Muscle layer of duodenum (tissue), 2 donors: ENCODE measurements around the gene TNFRSF8.

Experiments
- H3K27ac ChIP-seq: one replicate; pipeline ENCODE4 v1.7.0; 2013; ENCODE audit warnings: mild to moderate bottlenecking, low read length
- H3K27me3 ChIP-seq: one replicate; pipeline ENCODE4 v1.7.0; 2013; ENCODE audit warnings: low read depth, mild to moderate bottlenecking, control low read depth, low read length
- H3K36me3 ChIP-seq, 2 donors: one replicate each; pipeline ENCODE4 v1.7.0; 2013; ENCODE audit warnings: low read length in 2 of 2, control low read depth in 1 of 2, mild to moderate bottlenecking in 1 of 2; ENCODE audit not compliant: insufficient read depth in 2 of 2, control insufficient read depth in 1 of 2
- H3K4me1 ChIP-seq, 2 donors: one replicate each; pipeline ENCODE4 v1.7.0; 2013; ENCODE audit warnings: low read length in 2 of 2, mild to moderate bottlenecking in 2 of 2, control low read depth in 1 of 2, moderate library complexity in 1 of 2; ENCODE audit not compliant: insufficient read depth in 2 of 2, control insufficient read depth in 1 of 2
- H3K4me3 ChIP-seq, 2 donors: one replicate each; pipeline ENCODE4 v1.7.0; 2013; ENCODE audit warnings: low read length in 2 of 2, low read depth in 1 of 2, mild to moderate bottlenecking in 1 of 2
- H3K9me3 ChIP-seq, 2 donors: one replicate each; pipeline ENCODE4 v1.7.0; 2013; ENCODE audit warnings: low read length in 2 of 2, control low read depth in 1 of 2, mild to moderate bottlenecking in 1 of 2; ENCODE audit not compliant: control insufficient read depth in 1 of 2
- donor health status: healthy.

The TNFRSF8 gene

DNA sequence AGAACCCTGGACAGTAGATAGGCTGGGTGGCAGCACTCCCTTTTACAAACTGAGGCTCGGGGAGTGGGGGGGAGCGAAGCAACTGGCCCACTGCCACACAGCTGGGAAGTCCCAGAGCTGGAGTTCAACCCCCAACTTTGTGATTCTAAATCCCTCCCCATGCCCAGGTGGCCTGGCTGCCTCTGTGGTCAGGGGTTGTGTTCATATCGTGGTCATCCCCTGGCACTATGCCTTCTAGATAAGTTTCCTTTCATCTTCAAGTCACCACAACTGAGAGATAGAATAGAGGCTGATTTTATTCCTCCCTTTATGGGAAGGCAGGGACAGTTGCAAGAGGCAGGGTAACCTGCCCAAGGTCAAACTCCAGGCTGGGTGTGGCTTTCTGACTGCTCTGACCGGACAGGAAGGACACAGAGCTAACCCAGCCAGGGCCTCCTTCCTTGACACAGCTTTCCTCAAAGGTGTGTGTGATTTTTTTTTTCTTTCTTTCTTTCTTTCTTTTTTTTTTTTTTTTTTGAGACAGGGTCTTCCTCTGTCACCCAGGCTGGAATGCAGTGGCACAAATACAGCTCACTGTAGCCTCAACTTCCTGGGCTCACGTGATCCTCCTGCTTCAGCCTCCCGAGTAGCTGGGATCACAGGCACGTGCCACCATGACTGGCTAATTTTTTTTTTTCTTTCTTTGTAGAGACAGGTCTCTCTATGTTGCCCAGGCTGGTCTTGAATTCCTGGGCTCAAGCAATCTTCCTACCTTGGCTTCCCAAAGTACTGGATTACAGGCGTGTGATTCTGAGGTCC is 85.3 kb downstream of the TNFRSF8 start:
- H3K9me3 ChIP-seq: peaks cover 0 to 6% of the 10 kb centered on the region in 2 donors
- peak overlapping the region; percentile 41 for H3K27ac ChIP-seq
- H3K4me1 ChIP-seq: peaks cover 9 to 18% of the 10 kb centered on the region in 2 donors
- H3K36me3 ChIP-seq: no peaks in the 10 kb centered on the region
- no peaks in the 10 kb centered on the region for H3K27me3 ChIP-seq
- no peak overlapping the region for H3K4me3 ChIP-seq

DNA sequence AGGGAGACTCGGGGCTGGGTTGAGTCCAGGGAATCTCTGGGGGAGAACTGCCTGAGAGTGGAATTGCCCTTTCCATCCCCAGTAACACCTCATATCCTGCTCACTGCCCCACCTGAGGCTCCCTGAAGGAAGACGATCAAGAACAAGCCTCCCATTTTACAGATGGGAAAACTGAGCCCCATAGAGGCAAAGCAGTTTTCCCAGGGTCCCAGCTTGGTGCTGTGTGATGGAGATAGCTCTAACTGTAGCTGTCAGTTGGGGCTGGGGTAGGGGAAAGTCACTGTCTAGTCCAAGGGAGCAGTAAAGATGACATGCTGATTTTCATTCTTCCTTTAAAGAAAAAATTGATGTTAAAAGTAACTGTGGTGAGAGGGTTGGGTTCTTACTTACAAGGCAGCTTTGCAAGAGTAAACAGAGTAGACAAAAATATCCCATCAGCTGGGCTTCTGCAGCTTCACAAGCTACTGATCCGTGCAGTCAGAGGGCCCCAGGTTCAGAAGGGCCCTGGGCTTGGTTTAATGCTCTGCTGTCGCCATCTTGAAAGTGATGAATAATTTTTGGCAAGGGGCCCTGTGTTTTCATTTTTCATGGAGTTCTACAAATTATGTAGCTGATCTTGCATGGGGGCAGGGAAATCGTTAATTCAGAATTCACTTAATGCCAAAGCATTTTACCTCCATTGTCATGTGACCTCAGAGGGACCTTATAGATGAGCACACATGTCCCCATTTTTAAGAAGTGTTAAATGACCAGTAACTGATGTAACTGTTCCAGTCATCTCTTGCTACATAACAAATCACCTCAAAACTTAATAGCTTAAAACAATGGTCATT is 86.1 kb downstream of the TNFRSF8 start:
- Histone ChIP-seq H3K4me3 (no peak overlapping the region), H3K4me1 (peaks cover 2 to 11% of the 10 kb centered on the region in 2 donors), H3K27me3 (no peaks in the 10 kb centered on the region), H3K27ac (peak overlapping the region; percentile 27), H3K36me3 (no peaks in the 10 kb centered on the region), H3K9me3 (peaks cover 0 to 6% of the 10 kb centered on the region in 2 donors)

GRCh38 chr1:12149791-12150175 is 86.7 kb downstream of the TNFRSF8 start:
- Histone ChIP-seq H3K4me1 (peaks cover 0 to 11% of the 10 kb centered on the region in 2 donors), H3K36me3 (no peaks in the 10 kb centered on the region), H3K9me3 (peaks cover 0 to 6% of the 10 kb centered on the region in 2 donors), H3K27me3 (no peaks in the 10 kb centered on the region), H3K27ac (peak overlapping the region; percentile 65), H3K4me3 (no peak overlapping the region)

DNA sequence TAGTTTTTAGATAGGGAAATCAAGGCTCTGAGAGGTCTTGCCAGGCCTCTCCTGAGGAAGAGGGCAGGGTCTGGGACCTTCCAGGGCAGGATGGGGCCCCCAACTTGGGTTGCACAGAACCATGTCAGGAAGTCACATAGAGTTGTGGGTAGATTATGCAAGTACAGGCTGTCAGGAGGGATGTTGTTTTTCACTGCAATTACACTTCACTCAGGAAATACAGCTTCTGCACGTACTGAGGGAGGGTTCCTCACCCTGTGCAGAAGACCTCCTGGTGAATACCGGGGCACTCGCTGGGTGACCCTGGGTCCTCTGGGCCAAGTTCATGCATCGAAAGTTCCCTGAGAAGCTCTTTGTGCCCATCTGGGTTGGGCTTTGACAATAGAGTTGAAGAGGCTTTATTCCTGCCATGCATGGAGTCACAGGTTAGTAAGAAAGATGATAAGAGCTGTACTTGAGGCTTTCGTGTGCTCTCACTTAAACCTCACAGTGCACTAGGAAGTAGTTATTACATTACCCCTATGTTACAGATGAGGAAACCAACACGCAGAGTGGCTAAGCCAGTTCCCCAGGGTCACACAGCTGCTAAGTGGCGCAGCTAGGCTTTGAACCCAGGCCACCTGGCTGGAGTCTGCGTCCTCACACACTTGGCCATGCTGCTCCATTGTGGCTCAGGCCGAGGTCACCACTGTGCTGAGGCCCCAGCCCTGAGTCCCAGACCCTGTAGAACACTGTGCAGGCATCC is 87.5 kb downstream of the TNFRSF8 start:
- Histone ChIP-seq H3K27ac (peak overlapping the region; percentile 65), H3K9me3 (peaks cover 0 to 6% of the 10 kb centered on the region in 2 donors), H3K27me3 (no peaks in the 10 kb centered on the region), H3K4me3 (no peak overlapping the region), H3K36me3 (no peaks in the 10 kb centered on the region), H3K4me1 (peaks cover 0 to 11% of the 10 kb centered on the region in 2 donors)

DNA sequence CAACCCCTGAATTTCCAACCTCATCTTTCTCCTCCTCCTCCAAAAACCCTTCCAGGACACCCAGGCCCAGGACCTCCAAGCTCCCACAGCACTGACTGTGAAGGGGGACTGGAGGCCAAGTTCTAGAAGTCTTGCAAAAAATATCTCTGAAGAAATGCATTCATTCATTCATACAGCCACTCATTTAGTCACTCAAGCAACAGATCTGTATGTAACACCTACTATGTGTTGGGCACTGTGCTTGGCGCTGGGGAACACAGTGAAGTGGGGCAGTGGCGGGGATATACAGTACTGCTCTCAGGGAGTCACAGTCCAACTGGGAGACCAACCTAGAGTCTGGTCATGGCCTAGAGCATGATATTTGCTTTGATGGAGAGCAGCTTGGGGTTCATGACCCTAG is 88.4 kb downstream of the TNFRSF8 start:
- Histone ChIP-seq H3K36me3 (no peaks in the 10 kb centered on the region), H3K27ac (peak overlapping the region; percentile 65), H3K4me1 (peaks cover 0 to 11% of the 10 kb centered on the region in 2 donors), H3K27me3 (no peaks in the 10 kb centered on the region), H3K9me3 (peaks cover 0 to 6% of the 10 kb centered on the region in 2 donors), H3K4me3 (peak overlapping the region in 1 of 2 donors; percentile 17)

DNA sequence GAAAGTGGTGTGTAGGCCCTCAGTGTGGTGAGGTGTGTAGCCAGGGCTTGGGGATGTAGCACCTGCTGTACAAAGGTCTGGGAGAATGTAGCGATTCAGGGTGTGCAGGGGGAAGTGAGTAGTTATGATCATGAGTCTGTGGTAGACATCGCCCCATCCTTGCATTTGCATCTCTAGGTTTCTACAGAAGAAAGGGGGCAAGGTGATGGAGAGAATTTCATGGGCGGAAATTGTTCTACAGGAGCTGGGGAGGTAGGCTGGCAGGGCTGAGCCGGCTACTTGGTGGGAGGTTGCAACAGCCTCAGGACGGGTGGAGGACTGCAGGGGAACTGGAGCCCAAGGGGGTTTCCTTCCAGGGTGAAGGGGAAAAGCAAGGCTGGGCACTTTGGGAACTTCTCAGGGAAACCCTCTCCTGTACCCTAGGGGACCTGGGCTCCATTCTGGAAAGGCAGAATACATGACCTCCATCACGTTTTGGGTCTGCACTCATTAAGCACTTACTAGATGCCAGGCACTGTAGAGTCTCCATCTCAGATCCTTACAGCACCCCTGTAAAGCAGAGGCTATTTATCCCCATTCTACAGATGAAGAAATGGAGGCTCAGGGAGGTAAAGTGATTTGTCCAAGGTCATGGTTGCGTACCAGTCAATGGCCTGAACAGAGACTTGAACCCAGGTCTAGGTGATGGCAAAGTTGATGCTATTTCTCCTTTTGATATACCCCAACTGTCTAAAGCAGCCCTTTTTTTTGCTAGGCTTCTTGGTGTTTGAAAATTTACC is 89.2 kb downstream of the TNFRSF8 start:
- Histone ChIP-seq H3K9me3 (peaks cover 0 to 6% of the 10 kb centered on the region in 2 donors), H3K27ac (peak overlapping the region; percentile 65), H3K4me3 (no peak overlapping the region), H3K4me1 (peaks cover 0 to 6% of the 10 kb centered on the region in 2 donors), H3K27me3 (no peaks in the 10 kb centered on the region), H3K36me3 (no peaks in the 10 kb centered on the region)

GRCh38 chr1:12153181-12153785 is 90.2 kb downstream of the TNFRSF8 start:
- H3K4me1 ChIP-seq: peaks cover 0 to 6% of the 10 kb centered on the region in 2 donors
- H3K4me3 ChIP-seq: no peak overlapping the region
- peak overlapping the region; percentile 64 for H3K27ac ChIP-seq
- no peaks in the 10 kb centered on the region for H3K36me3 ChIP-seq
- H3K9me3 ChIP-seq: peaks cover 0 to 6% of the 10 kb centered on the region in 2 donors
- no peaks in the 10 kb centered on the region for H3K27me3 ChIP-seq

DNA sequence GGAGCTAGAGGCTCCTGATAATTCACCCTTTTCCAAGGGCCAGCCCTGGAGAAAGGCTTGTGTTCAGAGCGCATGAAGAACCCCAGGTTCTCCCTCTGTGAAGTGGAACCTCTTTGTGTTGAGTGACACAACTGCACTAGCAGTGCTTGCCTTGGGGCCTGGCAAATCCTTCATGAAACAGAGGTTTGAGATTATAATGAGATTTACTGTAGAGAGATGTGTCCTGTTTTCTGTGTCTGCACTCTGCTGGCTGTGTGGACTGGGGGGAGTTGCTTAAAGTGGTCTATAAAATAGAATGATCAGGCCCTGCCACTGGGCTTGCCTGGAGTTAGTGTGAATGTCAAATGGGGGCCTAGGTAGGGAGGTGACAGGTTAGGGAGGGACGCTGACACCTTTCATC is 92.2 kb downstream of the TNFRSF8 start:
- no peaks in the 10 kb centered on the region for H3K36me3 ChIP-seq
- H3K9me3 ChIP-seq: no peaks in the 10 kb centered on the region
- no peak overlapping the region for H3K27ac ChIP-seq
- H3K27me3 ChIP-seq: no peaks in the 10 kb centered on the region
- peaks cover 0 to 4% of the 10 kb centered on the region in 2 donors for H3K4me1 ChIP-seq
- H3K4me3 ChIP-seq: no peak overlapping the region

GRCh38 chr1:12157366-12158231 is 94.5 kb downstream of the TNFRSF8 start:
- Histone ChIP-seq H3K4me1 (peaks cover 17 to 19% of the 10 kb centered on the region in 2 donors), H3K36me3 (no peaks in the 10 kb centered on the region), H3K9me3 (no peaks in the 10 kb centered on the region), H3K27me3 (no peaks in the 10 kb centered on the region), H3K4me3 (no peak overlapping the region), H3K27ac (peak overlapping the region; percentile 62)
